Activated CD8-positive, alpha-beta T cell treated with anti-CD3 and anti-CD28 coated beads for 36 hours (primary cell): Measurements from ENCODE around the gene CATSPERZ. TPM values are rescaled to one million over a fixed set of nuclear protein-coding genes. Genes with fewer than 3 reads are reported as not detected.
"Not testable (repeated sequence)": the region's sequence is repeated elsewhere in the genome, so short reads cannot be mapped to it uniquely, and the experiment has no call there.

Experiments used
- ATAC-seq: fragments of 200-7000 bp; cut with Tn5 transposase; one replicate; pipeline ENCODE4 v1.10.0; 2021; ENCODE audit warnings: mild to moderate bottlenecking, moderate library complexity
- CTCF ChIA-PET: fragments of 350-600 bp; sonication (Branson Sonifier 250); formaldehyde crosslinking; loops from one replicate; lab custom pipeline; 2021; ENCODE audit warnings: antibody characterized with exemption; lab: Charles Lee
- POLR2A ChIA-PET: fragments of 350-600 bp; sonication (Branson Sonifier 250); formaldehyde crosslinking; loops from one replicate; lab custom pipeline; 2021; ENCODE audit warnings: antibody characterized with exemption; lab: Charles Lee
- DNase-seq: peaks from one replicate; pipeline ENCODE4 v3.0.0-alpha.2; 2020
- H3K27ac Mint-ChIP-seq: one replicate; pipeline ENCODE4 v1.8.0; 2021; ENCODE audit warnings: mild to moderate bottlenecking, mixed read lengths
- H3K27me3 Mint-ChIP-seq: one replicate; pipeline ENCODE4 v1.8.0; 2021; ENCODE audit warnings: mixed read lengths
- H3K36me3 Mint-ChIP-seq: one replicate; pipeline ENCODE4 v1.8.0; 2021; ENCODE audit warnings: low read depth, mixed read lengths
- H3K4me1 Mint-ChIP-seq: one replicate; pipeline ENCODE4 v1.8.0; 2021; ENCODE audit warnings: low read depth, mixed read lengths
- H3K4me3 Mint-ChIP-seq: one replicate; pipeline ENCODE4 v1.8.0; 2021; ENCODE audit warnings: mild to moderate bottlenecking, moderate library complexity, mixed read lengths
- H3K9me3 Mint-ChIP-seq: one replicate; pipeline ENCODE4 v1.8.0; 2021; ENCODE audit warnings: mixed read lengths
- CTCF ChIP-seq: fragments of 200-600 bp; IDR thresholded peaks from one replicate; pipeline ENCODE4 v1.8.0; 2022; ENCODE audit warnings: antibody characterized with exemption, mild to moderate bottlenecking
- intact Hi-C: fragments of 100-400 bp; cut with micrococcal nuclease; formaldehyde crosslinking; loops from one replicate; pipeline ENCODE4 v1.10.0; 2022
- total RNA-seq, 2 experiments: library from RNA; stranded (reverse); gene quantifications; one replicate each; pipeline ENCODE4 v1.2.3, GENCODE V29; 2021

Gene CATSPERZ
- total RNA-seq, 2 experiments from 2014 or later = 0.52 TPM; not detected in 1

- H3K27ac Mint-ChIP-seq = peak overlapping the region; percentile 71
- no peak for ATAC-seq
- no peaks in the 10 kb centered on the region for H3K9me3 Mint-ChIP-seq
- DNase-seq = no peak
- H3K27me3 Mint-ChIP-seq = no peaks in the 10 kb centered on the region
- no peak for TF ChIP-seq CTCF
- no peak overlapping the region for H3K4me3 Mint-ChIP-seq
- ChIA-PET POLR2A (interaction anchor here (0.8 to 1.4 kb wide), 4 partner anchors 28 to 73 kb away, joined by 3 to 4 read pairs (median 3); no protein-coding TSS in a partner anchor), CTCF (interaction anchor here (1.9 kb wide), 1 partner anchor 19 kb away, joined by 6 read pairs; no protein-coding TSS in a partner anchor)
- H3K4me1 Mint-ChIP-seq = peaks cover 32% of the 10 kb centered on the region
- peaks cover 37% of the 10 kb centered on the region for H3K36me3 Mint-ChIP-seq
- intact Hi-C loops = no loop called here
Measured at GRCh38 chr11:64312947-64313346, 12.8 kb downstream of the CATSPERZ start.

- Mint-ChIP-seq H3K27me3 (no peaks in the 10 kb centered on the region), H3K9me3 (no peaks in the 10 kb centered on the region), H3K4me1 (peaks cover 32% of the 10 kb centered on the region), H3K36me3 (peaks cover 40% of the 10 kb centered on the region), H3K4me3 (no peak overlapping the region), H3K27ac (peak overlapping the region; percentile 71)
- DNase-seq = no peak
- no peak for TF ChIP-seq CTCF
- ATAC-seq = no peak
- ChIA-PET CTCF (no interaction called here), POLR2A (interaction anchor here (0.6 to 1.4 kb wide), 2 partner anchors 10 to 28 kb away, joined by 4 read pairs; no protein-coding TSS in a partner anchor)
- intact Hi-C loops = no loop called here
Measured at GRCh38 chr11:64313491-64314145, 13.5 kb downstream of the CATSPERZ start.

GRCh38 chr11:64314146-64314804 is 14.1 kb downstream of the CATSPERZ start:
- ChIA-PET POLR2A (no interaction called here), CTCF (no interaction called here)
- no peak overlapping the region for H3K4me3 Mint-ChIP-seq
- DNase-seq (no peak), ATAC-seq (no peak)
- no peaks in the 10 kb centered on the region for H3K27me3 Mint-ChIP-seq
- H3K4me1 Mint-ChIP-seq = peaks cover 36% of the 10 kb centered on the region
- peaks cover 43% of the 10 kb centered on the region for H3K36me3 Mint-ChIP-seq
- H3K9me3 Mint-ChIP-seq = no peaks in the 10 kb centered on the region
- no peak for TF ChIP-seq CTCF
- H3K27ac Mint-ChIP-seq = peak overlapping the region; percentile 36
- intact Hi-C loops = no loop called here

GRCh38 chr11:64314805-64315561 is 14.8 kb downstream of the CATSPERZ start:
- POLR2A ChIA-PET = interaction anchor here (3.6 kb wide), 1 partner anchor 9 kb away, joined by 35 read pairs; the partner anchor contains the start of gene ESRRA
- intact Hi-C loops = no loop called here
- DNase-seq = no peak
- H3K27me3 Mint-ChIP-seq = no peaks in the 10 kb centered on the region
- no peak for TF ChIP-seq CTCF
- H3K4me3 Mint-ChIP-seq = peak overlapping the region; percentile 15
- CTCF ChIA-PET = no interaction called here
- no peak for ATAC-seq
- no peaks in the 10 kb centered on the region for H3K9me3 Mint-ChIP-seq
- peaks cover 43% of the 10 kb centered on the region for H3K36me3 Mint-ChIP-seq
- H3K4me1 Mint-ChIP-seq = peaks cover 32% of the 10 kb centered on the region
- peak overlapping the region; percentile 42 for H3K27ac Mint-ChIP-seq

- DNase-seq, H3K27me3 Mint-ChIP-seq, intact Hi-C loops, H3K9me3 Mint-ChIP-seq, ATAC-seq: not testable (repeated sequence)
- peaks cover 44% of the 10 kb centered on the region for H3K36me3 Mint-ChIP-seq
- ChIA-PET CTCF (interaction anchor here (2.2 to 4.6 kb wide), 4 partner anchors 11 to 112 kb away, joined by 11 to 75 read pairs (median 21); partner anchors contain the start of genes ESRRA and FERMT3), POLR2A (interaction anchor here (0.6 to 4.1 kb wide), 10 partner anchors 10 to 108 kb away, joined by 3 to 35 read pairs (median 4); partner anchors contain the start of genes BAD, CCDC88B and ESRRA)
- peaks cover 32% of the 10 kb centered on the region for H3K4me1 Mint-ChIP-seq
- peak overlapping the region; percentile 100 for H3K27ac Mint-ChIP-seq
- H3K4me3 Mint-ChIP-seq = peak overlapping the region; percentile 94
Measured at GRCh38 chr11:64315667-64316526, 15.7 kb downstream of the CATSPERZ start.
